K562 (cell line): ENCODE measurements around the gene CENPT. TPM values are rescaled to one million over a fixed set of nuclear protein-coding genes. Genes with fewer than 3 reads are reported as not detected.

Source experiments
- GABPA ChIP-seq: fragments of 200-800 bp; sonication (Bioruptor generic); conservative IDR thresholded peaks from 2 replicates; pipeline ENCODE4 v1.6.1; 2016; ENCODE audit warnings: low read depth, missing genetic modification characterization, missing compliant biosample characterization
- HMBOX1 ChIP-seq: sonication (generic); IDR thresholded peaks from 2 replicates; pipeline ENCODE4 v1.6.1; 2016
- MXD1 ChIP-seq: fragments of 250-450 bp; sonication (Bioruptor Pico); IDR thresholded peaks from 2 replicates; pipeline ENCODE4 v1.8.0; 2021; ENCODE audit warnings: borderline replicate concordance, mild to moderate bottlenecking, moderate library complexity; ENCODE audit not compliant: poor library complexity, severe bottlenecking
- POLR2A ChIP-seq: fragments of 450-650 bp; conservative IDR thresholded peaks from 2 replicates; pipeline ENCODE4 v1.6.1; 2016
- POLR2G ChIP-seq: fragments of 200-400 bp; formaldehyde crosslinking; IDR thresholded peaks from 2 replicates; pipeline ENCODE4 v1.6.1; 2017; ENCODE audit warnings: low read depth, mild to moderate bottlenecking, antibody characterized with exemption, low read length, moderate library complexity
- SFPQ ChIP-seq: fragments of 200-400 bp; formaldehyde crosslinking; IDR thresholded peaks from 2 replicates; pipeline ENCODE4 v1.6.1; 2017; ENCODE audit warnings: mild to moderate bottlenecking, low read depth, low read length, moderate library complexity
- TAF1 ChIP-seq: IDR thresholded peaks from 2 replicates; pipeline ENCODE4 v1.6.1; 2011; ENCODE audit warnings: mild to moderate bottlenecking, low read length, moderate library complexity; ENCODE audit not compliant: insufficient read depth, control insufficient read depth, severe bottlenecking; ENCODE audit errors: extremely low read depth
- VEZF1 ChIP-seq: fragments of 200-800 bp; sonication (Bioruptor generic); IDR thresholded peaks from 2 replicates; pipeline ENCODE4 v1.6.1; 2017; ENCODE audit warnings: missing genetic modification characterization, missing compliant biosample characterization
- ZNF780A ChIP-seq: fragments of 250-450 bp; sonication (Bioruptor Pico); IDR thresholded peaks from 2 replicates; pipeline ENCODE4 v1.5.0; 2021; ENCODE audit warnings: mild to moderate bottlenecking
- polyA plus RNA-seq, 8 experiments: library from polyadenylated mRNA; depleted of rRNA in 4 of 8; stranded (reverse) in 5 of 8; unstranded in 3 of 8; fragments of >200 nt; fragmentation: Nextera tagmentation in 2 of 8; fragmentation: Illumina TruSeq in 1 of 8; extraction: Ambion mirVana in 2 of 8; extraction: Trizol in 1 of 8; gene quantifications; 2 replicates each; pipeline versions ENCODE4 v1.2.1 to v1.2.3, GENCODE V29; 2011 to 2014; ENCODE audit warnings: inconsistent platforms in 1 of 8, missing spikeins in 1 of 8
- total RNA-seq, 7 experiments: library from RNA; depleted of rRNA in 6 of 7; stranded (reverse); fragments of >200 nt in 6 of 7; fragmentation: Illumina TruSeq in 2 of 7; extraction: Trizol in 2 of 7; gene quantifications; 2 replicates each; pipeline versions ENCODE4 v1.2.1 to v1.2.3, GENCODE V29; 2011 to 2021; ENCODE audit warnings: low replicate concordance in 1 of 7

Gene CENPT
- total and polyA plus RNA-seq, 9 of the 15 experiments (the other 6 are each of a cell fraction or from before 2014, with no cell fraction given): 3.6 to 94.2 (median 44.1) TPM

- no peak for TF ChIP-seq SFPQ
- peak; percentile 70; the same call in 1 of the 2 replicates for TF ChIP-seq HMBOX1
- TF ChIP-seq VEZF1: 0 out of 2 replicates have a peak, but pooled peaks have one; percentile 29
- peak; percentile 51; the same call in 1 of the 2 replicates for TF ChIP-seq GABPA
- peak; percentile 90 for TF ChIP-seq TAF1
- peak; percentile 66 for TF ChIP-seq MXD1 (CRISPR knock-in tag)
- TF ChIP-seq POLR2G: peak; percentile 99
- peak; percentile 90 for TF ChIP-seq POLR2A
- no peak for TF ChIP-seq ZNF780A (CRISPR knock-in tag)
Measured at GRCh38 chr16:67833415-67834241, 13.9 kb downstream of the CENPT start (continued).
